ENCODE data around the gene KNSTRN.
A peak's percentile ranks its signal among the peaks of the same experiment; 100 is the strongest.

KNSTRN gene

GRCh38 chr15:40399370-40399769 lies 16.8 kb downstream of the KNSTRN start:
- no peak for DNase-seq (ENCODE audit: low spot score)

- DNase-seq (ENCODE audit: low spot score) = peak; percentile 99
Measured at GRCh38 chr15:40405501-40406381, 23.2 kb downstream of the KNSTRN start, which contains the start of gene IVD. IVD (plus strand) TSS chr15:40405795; CDS start chr15:40405828, 33 bp downstream.

- DNase-seq (ENCODE audit: low spot score) = no peak
Measured at GRCh38 chr15:40407330-40407990, 24.9 kb downstream of the KNSTRN start.

GRCh38 chr15:40409366-40409765 lies 26.8 kb downstream of the KNSTRN start:
- no peak for DNase-seq (ENCODE audit: low spot score)

- no peak for DNase-seq (ENCODE audit: low spot score)
Measured at GRCh38 chr15:40410476-40410875, 28.0 kb downstream of the KNSTRN start.

GRCh38 chr15:40412095-40412759 lies 29.7 kb downstream of the KNSTRN start:
- no peak for DNase-seq (ENCODE audit: low spot score)

- no peak for DNase-seq (ENCODE audit: low spot score)
Measured at GRCh38 chr15:40413036-40413435, 30.5 kb downstream of the KNSTRN start.

- no peak for DNase-seq (ENCODE audit: low spot score)
Measured at GRCh38 chr15:40414816-40415215, 32.3 kb downstream of the KNSTRN start.

GRCh38 chr15:40415226-40415625 lies 32.7 kb downstream of the KNSTRN start:
- DNase-seq (ENCODE audit: low spot score) = no peak

GRCh38 chr15:40416056-40416455 lies 33.5 kb downstream of the KNSTRN start:
- DNase-seq (ENCODE audit: low spot score) = no peak

GRCh38 chr15:40418126-40418525 lies 35.6 kb downstream of the KNSTRN start:
- no peak for DNase-seq (ENCODE audit: low spot score)

- no peak for DNase-seq (ENCODE audit: low spot score)
Measured at GRCh38 chr15:40420071-40420713, 37.7 kb downstream of the KNSTRN start.

GRCh38 chr15:40420793-40421192 lies 38.3 kb downstream of the KNSTRN start:
- DNase-seq (ENCODE audit: low spot score) = no peak

- DNase-seq (ENCODE audit: low spot score) = peak; percentile 74
Measured at GRCh38 chr15:40421246-40422157, 39.0 kb downstream of the KNSTRN start.

GRCh38 chr15:40424483-40425115 lies 42.1 kb downstream of the KNSTRN start:
- no peak for DNase-seq (ENCODE audit: low spot score)

- DNase-seq (ENCODE audit: low spot score) = no peak
Measured at GRCh38 chr15:40425681-40426080, 43.2 kb downstream of the KNSTRN start.

GRCh38 chr15:40427188-40427587 lies 44.7 kb downstream of the KNSTRN start:
- no peak for DNase-seq (ENCODE audit: low spot score)

GRCh38 chr15:40428185-40428584 lies 45.7 kb downstream of the KNSTRN start:
- no peak for DNase-seq (ENCODE audit: low spot score)

- DNase-seq (ENCODE audit: low spot score) = no peak
Measured at GRCh38 chr15:40429068-40429710, 46.7 kb downstream of the KNSTRN start.

- no peak for DNase-seq (ENCODE audit: low spot score)
Measured at GRCh38 chr15:40430271-40430805, 47.8 kb downstream of the KNSTRN start.
